ENCODE measurements around the gene DNLZ.

DNA sequence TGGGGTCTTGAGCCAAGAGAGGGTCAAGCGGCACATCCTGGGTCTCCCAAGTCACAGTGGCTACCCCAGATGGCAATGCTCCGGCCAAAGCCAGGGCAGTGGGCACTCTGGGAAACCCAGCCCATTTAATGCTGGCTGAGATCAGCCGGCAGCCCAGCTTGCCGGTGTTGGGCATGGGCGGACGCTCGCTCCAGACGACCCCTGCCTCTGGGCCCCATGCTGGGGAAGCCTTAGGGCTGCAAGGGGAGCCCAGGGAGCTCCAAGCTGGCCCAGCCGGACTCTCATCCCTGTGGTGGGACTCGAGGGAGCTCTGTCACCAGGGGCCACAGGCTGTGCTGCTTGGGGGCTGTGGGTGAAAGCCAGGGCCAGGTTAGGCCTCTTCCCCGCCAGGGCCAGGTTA is 15.9 kb upstream of the DNLZ start:
- TF ChIP-seq GATA3 (IDR thresholded peaks at IDR 0.05; ENCODE audit: low read depth, low read length) (no peak), GATA2 (IDR thresholded peaks at IDR 0.05; ENCODE audit: low read depth, low read length) (no peak)

All from SH-SY5Y (cell line).